Body of pancreas (tissue), 4 donors: Measurements from ENCODE around the gene LAD1. TPM values are rescaled to one million over a fixed set of nuclear protein-coding genes. Genes with fewer than 3 reads are reported as not detected.

Experiments
- ATAC-seq: fragments of 150-250 bp; one replicate; pipeline ENCODE4 v1.9.1; 2016
- DNase-seq, 4 donors: peaks; one replicate each; pipeline ENCODE4 v3.0.0-alpha.2; 2019
- H3K27ac ChIP-seq, 4 donors: fragments of 200-600 bp; sonication (generic); 1 replicate in 3 of 4; 2 replicates in 1 of 4; pipeline versions ENCODE4 v1.5.1 to v1.6.1; 2016 to 2019; ENCODE audit warnings: mild to moderate bottlenecking in 1 of 4, mixed read lengths in 1 of 4, moderate library complexity in 1 of 4
- H3K27me3 ChIP-seq, 2 donors: fragments of 200-600 bp; sonication (generic); one replicate each; pipeline ENCODE4 v1.6.0; 2016; ENCODE audit warnings: mild to moderate bottlenecking in 1 of 2
- H3K36me3 ChIP-seq, 2 donors: fragments of 200-600 bp; sonication (generic); replicated peaks in 1 of 2; 2 replicates each; pipeline ENCODE4 v1.5.1; 2016; ENCODE audit warnings: low read depth in 2 of 2; ENCODE audit not compliant: insufficient read depth in 1 of 2
- H3K4me1 ChIP-seq: fragments of 200-600 bp; sonication (generic); one replicate; pipeline ENCODE4 v1.6.0; 2016
- H3K4me3 ChIP-seq, 2 donors: fragments of 200-600 bp; sonication (generic); 1 replicate in 1 of 2; 2 replicates in 1 of 2; pipeline ENCODE4 v1.5.1; 2016 to 2019
- H3K9me3 ChIP-seq, 3 donors: fragments of 200-600 bp; sonication (generic); 1 replicate in 2 of 3; 2 replicates in 1 of 3; pipeline ENCODE4 v1.5.1; 2016
- POLR2A ChIP-seq, 3 donors: fragments of 450-650 bp; IDR thresholded peaks; one replicate each; pipeline ENCODE4 v1.6.1; 2016; ENCODE audit warnings: antibody characterized with exemption in 3 of 3, mild to moderate bottlenecking in 2 of 3
- WGBS, 2 donors: methylation state at CpG; one replicate each; pipeline ENCODE4 v1.1.5; 2017; 5-methylcytosine and 5-hydroxymethylcytosine counted together
- intact Hi-C: fragments of 100-400 bp; cut with DNase I; formaldehyde crosslinking; loops from one replicate; pipeline ENCODE4 v1.15.1; 2023
- total RNA-seq, 2 donors: library from RNA; depleted of rRNA; stranded (reverse); fragments of >200 nt; gene quantifications; one replicate each; pipeline ENCODE4 v1.1.0, GENCODE V29; 2016
- TF ChIP-seq, protein P1 (sequence below), 7 experiments: fragments of 450-650 bp in 4 of 7; fragments of 200-600 bp in 3 of 7; sonication (generic) in 3 of 7; IDR thresholded peaks; one replicate each; pipeline ENCODE4 v1.5.1; 2016 to 2019; ENCODE audit warnings: antibody characterized with exemption in 7 of 7

Gene LAD1
- total RNA-seq, 2 donors from 2014 or later, result 46.1 to 54.7 TPM

GRCh38 chr1:201443747-201444146, 44.6 kb upstream of the LAD1 start:
- H3K4me3 ChIP-seq, result no peak overlapping the region
- 81 to 95% methylated on average over 7 of the region's 7 CpGs for WGBS, 2 donors
- H3K9me3 ChIP-seq, result no peaks in the 10 kb centered on the region
- ATAC-seq (no peak), DNase-seq (no peak)
- intact Hi-C loops, result no loop called here
- no peaks in the 10 kb centered on the region for H3K36me3 ChIP-seq
- TF ChIP-seq, protein P1, sequence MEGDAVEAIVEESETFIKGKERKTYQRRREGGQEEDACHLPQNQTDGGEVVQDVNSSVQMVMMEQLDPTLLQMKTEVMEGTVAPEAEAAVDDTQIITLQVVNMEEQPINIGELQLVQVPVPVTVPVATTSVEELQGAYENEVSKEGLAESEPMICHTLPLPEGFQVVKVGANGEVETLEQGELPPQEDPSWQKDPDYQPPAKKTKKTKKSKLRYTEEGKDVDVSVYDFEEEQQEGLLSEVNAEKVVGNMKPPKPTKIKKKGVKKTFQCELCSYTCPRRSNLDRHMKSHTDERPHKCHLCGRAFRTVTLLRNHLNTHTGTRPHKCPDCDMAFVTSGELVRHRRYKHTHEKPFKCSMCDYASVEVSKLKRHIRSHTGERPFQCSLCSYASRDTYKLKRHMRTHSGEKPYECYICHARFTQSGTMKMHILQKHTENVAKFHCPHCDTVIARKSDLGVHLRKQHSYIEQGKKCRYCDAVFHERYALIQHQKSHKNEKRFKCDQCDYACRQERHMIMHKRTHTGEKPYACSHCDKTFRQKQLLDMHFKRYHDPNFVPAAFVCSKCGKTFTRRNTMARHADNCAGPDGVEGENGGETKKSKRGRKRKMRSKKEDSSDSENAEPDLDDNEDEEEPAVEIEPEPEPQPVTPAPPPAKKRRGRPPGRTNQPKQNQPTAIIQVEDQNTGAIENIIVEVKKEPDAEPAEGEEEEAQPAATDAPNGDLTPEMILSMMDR (IDR thresholded peaks at IDR 0.05), result no peak
- TF ChIP-seq POLR2A (IDR thresholded peaks at IDR 0.05), result no peak
- H3K27me3 ChIP-seq, result no peaks in the 10 kb centered on the region
- H3K4me1 ChIP-seq, result peaks cover 11% of the 10 kb centered on the region
- no peak overlapping the region for H3K27ac ChIP-seq

- no peak overlapping the region for H3K27ac ChIP-seq
- ATAC-seq, result no peak
- no peaks in the 10 kb centered on the region for H3K27me3 ChIP-seq
- 59 to 73% methylated on average over 3 of the region's 3 CpGs for WGBS, 2 donors
- H3K4me3 ChIP-seq, result no peak overlapping the region
- no peaks in the 10 kb centered on the region for H3K36me3 ChIP-seq
- intact Hi-C loops, result no loop called here
- no peaks in the 10 kb centered on the region for H3K9me3 ChIP-seq
- no peak for DNase-seq
- peaks cover 8% of the 10 kb centered on the region for H3K4me1 ChIP-seq
- TF ChIP-seq, protein P1 (IDR thresholded peaks at IDR 0.05), result no peak
- no peak for TF ChIP-seq POLR2A (IDR thresholded peaks at IDR 0.05)
These were observed 37.8 kb upstream of the LAD1 start for GRCh38 chr1:201436969-201437368.

GRCh38 chr1:201436393-201436792, 37.3 kb upstream of the LAD1 start:
- Histone ChIP-seq H3K27me3 (no peaks in the 10 kb centered on the region), H3K9me3 (no peaks in the 10 kb centered on the region), H3K36me3 (no peaks in the 10 kb centered on the region), H3K4me1 (peaks cover 8% of the 10 kb centered on the region), H3K4me3 (no peak overlapping the region), H3K27ac (no peak overlapping the region)
- intact Hi-C loops, result no loop called here
- WGBS, 2 donors, result 53 to 67% methylated on average over 6 of the region's 6 CpGs
- TF ChIP-seq, protein P1 (IDR thresholded peaks at IDR 0.05), result no peak
- TF ChIP-seq POLR2A (IDR thresholded peaks at IDR 0.05), result no peak
- DNase-seq, result no peak
- no peak for ATAC-seq

DNA sequence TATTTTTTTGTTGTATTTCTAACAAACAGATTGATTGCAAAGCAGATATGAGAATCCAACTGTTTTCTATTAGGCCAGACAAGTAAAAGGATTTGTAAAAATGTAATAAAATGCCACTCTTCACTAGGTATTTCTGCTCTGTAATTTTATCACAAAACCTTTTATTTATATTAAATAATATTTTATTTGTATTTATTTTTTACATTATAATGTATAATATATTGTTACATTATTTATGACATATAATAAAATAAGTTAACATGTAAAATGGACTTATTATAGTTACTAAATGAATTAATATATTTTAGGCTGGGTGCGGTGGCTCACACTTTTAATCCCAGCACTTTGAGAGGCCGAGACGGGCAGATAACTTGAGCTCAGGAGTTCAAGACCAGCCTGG, 35.1 kb upstream of the LAD1 start:
- ATAC-seq, result no peak
- DNase-seq, result no peak
- intact Hi-C loops, result no loop called here
- 87 to 91% methylated on average over 3 of the region's 3 CpGs for WGBS, 2 donors
- no peak for TF ChIP-seq POLR2A (IDR thresholded peaks at IDR 0.05)
- TF ChIP-seq, protein P1 (IDR thresholded peaks at IDR 0.05), result no peak
- Histone ChIP-seq H3K9me3 (no peaks in the 10 kb centered on the region), H3K27ac (no peak overlapping the region), H3K36me3 (no peaks in the 10 kb centered on the region), H3K4me1 (peaks cover 19% of the 10 kb centered on the region), H3K27me3 (no peaks in the 10 kb centered on the region), H3K4me3 (no peak overlapping the region)

DNA sequence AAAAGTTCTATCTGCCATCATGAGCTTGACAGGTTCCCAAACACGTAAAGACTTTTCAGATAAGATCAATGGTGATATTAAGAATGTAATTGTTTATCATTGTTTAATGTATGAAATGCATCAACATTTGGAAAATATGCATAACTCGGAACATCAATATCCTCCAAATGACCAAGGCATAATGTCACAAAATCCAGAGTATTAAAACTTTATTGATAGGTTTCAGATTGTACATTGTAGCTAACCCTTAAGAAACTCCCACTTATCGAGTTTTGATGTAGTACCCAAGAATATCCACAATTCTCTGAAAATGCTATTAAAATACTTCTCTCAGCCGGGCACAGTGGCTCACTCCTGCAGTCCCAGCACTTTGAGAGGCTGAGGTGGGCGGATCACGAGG, 34.5 kb upstream of the LAD1 start:
- H3K4me1 ChIP-seq, result peaks cover 19% of the 10 kb centered on the region
- H3K27me3 ChIP-seq, result no peaks in the 10 kb centered on the region
- no peak overlapping the region for H3K27ac ChIP-seq
- no peak for TF ChIP-seq POLR2A (IDR thresholded peaks at IDR 0.05)
- TF ChIP-seq, protein P1 (IDR thresholded peaks at IDR 0.05), result no peak
- H3K36me3 ChIP-seq, result no peaks in the 10 kb centered on the region
- intact Hi-C loops, result no loop called here
- H3K4me3 ChIP-seq, result no peak overlapping the region
- 82 to 83% methylated on average over 6 of the region's 6 CpGs for WGBS, 2 donors
- DNase-seq, result no peak
- no peak for ATAC-seq
- H3K9me3 ChIP-seq, result no peaks in the 10 kb centered on the region
